Activated CD4-positive, CD25-positive, alpha-beta regulatory T cell treated with anti-CD3 and anti-CD28 coated beads, Interleukin-2, amount 50 U/mL, for 72 hours (primary cell): Measurements from ENCODE around the gene DNM2.
"Not testable (repeated sequence)": the region's sequence is repeated elsewhere in the genome, so short reads cannot be mapped to it uniquely, and the experiment has no call there.

Experiments
- DNase-seq: peaks from one replicate; pipeline ENCODE4 v3.0.0; 2021

The DNM2 gene

DNA sequence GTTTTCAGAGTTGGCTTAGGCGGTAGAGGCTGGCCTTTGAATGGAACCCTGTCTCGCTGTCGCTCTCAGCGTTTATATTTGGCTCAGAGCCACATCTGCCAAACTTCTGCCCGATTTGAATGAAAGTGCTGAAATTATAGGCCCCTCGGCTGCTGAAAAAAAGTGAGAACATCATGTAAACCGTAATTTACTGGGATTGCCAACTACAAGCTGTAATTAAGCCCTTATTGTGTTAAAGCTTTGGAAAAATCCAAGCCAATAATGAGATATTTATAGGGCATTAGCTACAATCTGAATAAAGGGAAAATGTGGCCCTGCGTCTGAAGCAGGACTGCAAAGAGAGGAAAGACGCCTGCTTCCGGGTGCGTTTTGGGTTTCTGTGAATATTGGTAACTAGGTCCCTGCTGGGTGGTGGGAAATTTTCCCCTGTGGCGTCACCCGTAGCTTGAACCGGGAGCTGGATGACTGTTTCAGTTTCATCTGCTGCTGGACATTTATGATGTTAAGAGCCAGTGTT is 9.9 kb downstream of the DNM2 start:
- no peak for DNase-seq

DNA sequence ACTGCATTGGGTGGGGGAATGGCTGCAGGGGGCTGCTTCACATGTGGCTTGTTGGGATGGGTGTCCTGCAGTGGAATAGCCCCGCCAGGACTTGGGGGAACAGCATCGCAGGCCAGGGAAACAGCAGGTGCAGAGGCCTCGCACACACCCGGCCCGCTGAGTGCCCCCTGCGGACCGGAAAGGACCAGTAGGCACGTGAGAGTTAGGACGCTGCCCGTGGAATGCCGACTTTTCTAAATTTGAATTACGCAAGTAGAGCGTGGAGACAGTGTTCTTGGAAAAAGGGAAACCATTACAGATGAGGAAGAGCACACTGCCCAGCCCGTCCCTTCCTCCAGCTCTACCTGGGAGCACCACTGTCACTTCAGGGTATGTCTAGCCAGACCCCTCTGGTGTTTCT is 11.5 kb downstream of the DNM2 start:
- DNase-seq = no peak

DNA sequence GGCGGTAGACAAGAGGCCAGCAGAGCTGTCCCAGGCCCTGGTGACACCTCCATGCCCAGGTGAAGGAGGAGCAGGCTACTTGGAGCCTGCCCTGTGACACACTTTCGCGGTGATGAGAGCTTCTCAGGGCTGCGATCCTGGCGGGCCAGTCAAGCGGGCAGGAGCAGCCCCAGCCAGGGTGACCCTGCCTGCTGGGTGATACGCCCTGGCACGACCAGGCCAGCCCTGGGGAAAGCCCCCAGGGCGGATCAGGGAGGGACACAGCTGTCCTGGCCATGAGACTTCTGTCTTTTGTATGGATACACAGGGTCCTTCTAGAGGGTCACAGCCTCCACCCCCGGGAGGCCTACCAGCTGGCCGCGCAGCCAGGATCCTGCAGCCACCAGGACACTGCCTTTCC is 13.1 kb downstream of the DNM2 start:
- no peak for DNase-seq

DNA sequence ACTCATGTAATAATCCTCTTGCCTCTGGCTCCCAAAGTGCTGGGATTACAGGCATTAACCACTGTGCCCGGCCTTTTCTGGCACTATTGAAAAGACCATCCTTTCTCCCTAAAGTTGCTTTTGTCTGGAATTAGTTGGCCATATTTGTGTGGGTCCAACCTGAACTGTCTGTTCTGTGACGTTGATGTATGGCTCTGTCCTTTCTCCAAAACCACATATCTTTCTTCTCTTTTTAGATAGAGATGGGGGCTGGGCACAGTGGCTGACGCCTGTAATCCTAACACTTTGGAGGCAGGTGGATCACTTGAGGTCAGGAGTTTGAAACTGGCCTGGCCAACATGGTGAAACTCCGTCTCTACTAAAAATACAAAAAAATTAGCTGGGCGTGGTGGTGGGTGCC is 17.9 kb downstream of the DNM2 start:
- DNase-seq = no peak

DNA sequence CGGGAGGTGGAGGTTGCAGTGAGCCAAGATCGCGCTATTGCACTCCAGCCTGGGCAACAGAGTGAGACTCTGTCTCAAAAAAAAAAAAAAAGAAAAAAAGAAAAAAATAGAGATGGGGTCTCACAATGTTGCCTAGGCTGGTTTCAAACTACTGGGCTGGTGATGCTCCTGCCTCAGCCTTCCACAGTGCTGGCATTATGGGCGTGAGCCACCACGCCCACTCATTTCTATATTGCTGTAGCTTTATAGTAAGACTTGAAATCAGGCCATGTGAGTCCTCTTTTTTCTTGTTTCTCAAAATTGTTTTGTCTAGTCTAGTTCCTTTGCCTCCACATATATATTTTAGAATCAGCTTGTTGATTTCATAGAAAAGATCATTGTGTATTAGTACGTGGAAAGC is 18.3 kb downstream of the DNM2 start:
- no peak for DNase-seq

DNA sequence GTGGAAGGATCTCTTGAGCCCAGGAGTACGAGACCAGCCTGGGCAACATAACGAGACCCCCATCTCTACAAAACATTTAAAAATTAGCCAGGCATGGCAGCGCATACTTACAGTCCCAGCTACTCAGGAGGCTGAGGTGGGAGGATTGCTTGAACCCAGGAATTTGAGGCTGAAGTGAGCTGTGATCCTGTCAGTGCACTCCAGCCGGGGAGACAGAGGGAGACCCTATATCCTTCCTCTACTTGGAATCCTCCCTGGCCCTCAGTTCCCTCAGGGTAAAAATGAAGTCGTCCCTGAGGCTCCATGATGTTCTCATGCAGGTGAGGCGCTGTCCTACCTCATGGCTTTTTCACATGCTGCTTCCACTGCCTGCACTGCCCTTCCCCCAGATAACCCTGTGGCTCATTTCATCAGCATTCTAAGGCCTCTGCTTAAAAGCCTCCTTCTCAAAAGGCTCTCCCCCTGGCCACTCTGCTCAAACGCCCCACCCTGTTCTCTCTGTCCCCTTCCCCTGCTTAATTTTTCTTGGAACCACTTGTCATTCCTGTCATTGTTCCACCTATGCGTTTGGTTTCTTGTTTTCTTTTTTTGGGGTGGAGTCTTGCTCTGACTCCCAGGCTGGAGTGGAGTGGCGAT is 19.2 kb downstream of the DNM2 start:
- DNase-seq = no peak

DNA sequence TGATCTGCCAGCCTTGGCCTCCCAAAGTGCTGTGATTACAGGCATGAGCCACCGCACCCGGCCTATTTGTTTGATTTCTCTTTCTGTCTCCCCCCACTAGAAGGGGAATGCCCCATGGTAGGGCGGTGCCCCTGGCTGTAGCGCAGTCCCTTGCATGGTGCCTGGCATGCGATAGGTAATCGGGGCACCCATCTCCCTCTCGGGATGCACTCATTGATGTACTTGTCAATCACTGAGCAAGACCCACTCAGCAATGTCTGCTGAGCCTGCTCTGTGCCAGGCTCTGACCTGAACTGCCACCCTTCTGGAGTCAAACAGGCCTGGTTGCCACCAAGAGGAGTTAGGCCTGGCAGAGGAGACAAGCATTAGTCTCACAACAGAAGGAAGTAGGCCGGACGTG is 19.8 kb downstream of the DNM2 start:
- DNase-seq = no peak

DNA sequence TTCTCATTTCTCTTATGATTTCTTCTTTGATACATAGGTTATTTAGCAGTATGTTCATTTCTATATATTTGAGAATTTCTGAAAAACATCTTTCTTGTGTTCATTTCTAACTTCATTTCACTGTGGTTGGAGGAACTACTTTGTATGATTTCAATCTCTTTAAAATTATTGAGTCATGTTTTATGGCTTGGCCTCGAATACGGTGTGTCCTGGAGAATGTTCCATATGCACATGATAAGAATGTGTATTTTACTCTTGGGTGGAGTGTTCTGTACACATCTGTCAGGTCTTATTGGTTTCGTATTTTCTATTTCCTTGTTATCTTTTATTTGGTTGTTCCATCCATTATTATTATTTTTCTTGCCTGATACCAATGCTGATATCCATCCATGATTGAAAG is 22.9 kb downstream of the DNM2 start:
- no peak for DNase-seq

DNA sequence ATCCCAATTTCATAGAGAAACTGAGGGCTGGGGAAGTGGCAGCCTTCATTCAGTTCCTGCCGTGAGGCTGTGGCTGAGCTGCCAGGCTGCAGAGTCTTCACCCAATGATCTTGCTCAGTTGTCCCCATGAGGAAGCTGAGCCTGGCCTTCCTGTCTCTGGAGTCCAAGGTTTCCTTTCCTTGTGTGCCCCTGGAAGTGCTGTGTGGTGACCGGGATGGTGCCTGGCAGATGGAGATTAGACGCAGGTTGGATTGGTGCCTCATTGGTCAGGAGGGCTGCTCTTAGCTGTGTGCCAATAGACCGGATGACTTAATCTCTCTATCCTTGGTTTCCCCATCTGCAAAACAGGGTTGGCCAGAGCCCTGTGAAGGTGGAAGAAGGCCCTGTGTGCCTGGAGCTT is 24.6 kb downstream of the DNM2 start:
- DNase-seq = no peak

DNA sequence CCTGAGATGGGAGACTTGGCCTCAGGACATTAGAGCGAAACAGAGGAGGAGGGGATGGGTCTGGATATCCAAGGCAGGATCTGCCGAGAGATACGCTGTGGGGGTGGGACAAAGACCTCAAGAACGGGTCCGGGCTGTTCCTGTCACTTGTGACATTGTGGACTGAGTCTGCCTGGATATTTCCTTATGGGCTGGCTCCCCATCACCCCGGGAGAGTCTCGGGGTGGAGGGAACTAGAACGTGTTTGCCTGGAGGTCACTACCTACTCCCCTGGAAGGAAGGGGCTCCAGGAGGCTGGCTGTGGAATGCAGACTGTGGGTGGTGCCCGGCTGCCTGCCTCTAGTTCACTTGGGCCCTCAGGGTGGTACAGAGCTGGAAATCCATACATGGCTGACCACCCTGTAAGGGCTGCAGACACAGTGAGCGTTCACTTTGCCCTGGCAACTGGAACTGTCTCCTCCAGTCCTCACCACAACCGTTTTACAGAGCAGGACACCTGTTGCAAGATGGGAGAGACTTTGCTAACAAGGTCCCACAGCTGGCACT is 26.4 kb downstream of the DNM2 start:
- no peak for DNase-seq

DNA sequence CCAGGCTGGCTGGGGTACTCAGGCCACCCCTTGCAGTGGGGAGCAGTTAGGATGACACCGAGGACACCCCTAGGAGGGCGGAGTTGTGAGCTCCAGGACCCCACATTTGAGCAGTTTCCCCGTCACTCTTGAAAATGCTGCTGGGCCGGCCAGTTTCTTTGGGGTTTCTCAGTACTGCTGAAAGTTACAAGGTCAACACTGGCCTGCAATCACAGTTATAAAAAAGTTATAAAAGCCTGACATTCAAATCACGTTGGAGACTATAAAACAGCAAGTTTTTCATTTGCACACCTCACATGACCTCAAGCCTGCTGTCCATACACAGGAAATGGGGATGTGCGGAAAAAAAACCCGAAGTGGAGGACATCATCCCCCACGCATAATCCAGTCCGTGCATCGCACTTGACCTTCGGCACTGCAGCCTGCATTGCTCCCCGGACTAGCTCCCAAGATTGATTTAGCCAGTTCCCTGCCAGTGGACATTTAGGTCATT is 27.0 kb downstream of the DNM2 start:
- DNase-seq = no peak

DNA sequence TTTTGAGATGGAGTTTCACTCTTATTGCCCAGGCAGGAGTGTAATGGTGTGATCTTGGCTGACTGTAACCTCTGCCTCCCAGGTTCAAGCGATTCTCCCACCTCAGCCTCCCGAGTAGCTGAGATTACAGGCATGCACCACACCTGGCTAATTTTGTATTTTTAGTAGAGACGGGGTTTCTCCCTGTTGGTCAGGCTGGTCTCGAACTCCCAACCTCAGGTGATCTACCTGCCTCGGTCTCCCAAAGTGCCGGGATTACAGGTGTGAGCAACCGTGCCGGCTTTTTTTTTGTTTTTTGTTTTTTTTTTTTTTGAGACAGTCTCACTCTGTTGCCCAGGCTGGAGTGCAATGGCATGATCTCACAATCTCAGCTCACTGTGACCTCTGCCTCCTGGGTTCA is 28.6 kb downstream of the DNM2 start:
- not testable (repeated sequence) for DNase-seq

DNA sequence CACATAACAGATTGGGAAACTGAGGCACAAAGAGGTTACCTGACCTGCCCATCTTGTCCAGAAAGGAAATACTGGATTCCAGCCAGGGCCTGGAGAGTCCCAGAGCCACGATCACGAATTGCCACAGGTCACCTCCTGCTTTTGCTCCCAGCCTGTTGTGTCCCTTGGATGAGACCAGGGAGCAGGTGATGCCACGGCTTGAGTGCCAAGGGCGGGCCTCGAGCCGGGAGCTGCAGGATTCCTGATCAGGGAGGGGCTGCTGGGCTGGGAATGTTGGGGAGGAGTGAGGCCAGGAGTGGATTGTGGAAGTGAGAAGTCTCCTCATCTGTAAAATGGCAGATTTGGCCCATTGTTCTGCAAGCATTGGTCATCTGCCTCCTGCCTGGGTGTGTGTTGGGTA is 29.4 kb downstream of the DNM2 start:
- DNase-seq = no peak

DNA sequence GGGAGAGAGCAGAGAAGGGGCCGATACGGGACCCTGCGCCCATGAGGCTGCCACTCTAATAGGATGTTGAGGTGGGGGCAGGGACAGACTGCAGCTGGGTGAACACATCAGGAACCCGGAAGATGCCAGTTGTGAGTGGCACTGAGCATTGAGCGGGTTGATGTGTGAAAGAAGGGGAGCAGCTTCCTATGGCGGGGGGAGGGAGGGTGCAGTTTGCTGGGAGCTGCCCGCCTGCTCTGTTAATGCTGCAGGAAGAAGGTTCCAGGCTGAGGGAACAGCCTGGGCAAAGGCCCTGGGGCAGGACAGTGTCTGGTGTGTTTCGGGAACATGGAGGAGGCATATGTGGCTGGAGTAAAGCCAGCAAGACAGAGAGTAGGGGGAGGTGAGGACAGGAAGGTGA is 29.8 kb downstream of the DNM2 start:
- no peak for DNase-seq

DNA sequence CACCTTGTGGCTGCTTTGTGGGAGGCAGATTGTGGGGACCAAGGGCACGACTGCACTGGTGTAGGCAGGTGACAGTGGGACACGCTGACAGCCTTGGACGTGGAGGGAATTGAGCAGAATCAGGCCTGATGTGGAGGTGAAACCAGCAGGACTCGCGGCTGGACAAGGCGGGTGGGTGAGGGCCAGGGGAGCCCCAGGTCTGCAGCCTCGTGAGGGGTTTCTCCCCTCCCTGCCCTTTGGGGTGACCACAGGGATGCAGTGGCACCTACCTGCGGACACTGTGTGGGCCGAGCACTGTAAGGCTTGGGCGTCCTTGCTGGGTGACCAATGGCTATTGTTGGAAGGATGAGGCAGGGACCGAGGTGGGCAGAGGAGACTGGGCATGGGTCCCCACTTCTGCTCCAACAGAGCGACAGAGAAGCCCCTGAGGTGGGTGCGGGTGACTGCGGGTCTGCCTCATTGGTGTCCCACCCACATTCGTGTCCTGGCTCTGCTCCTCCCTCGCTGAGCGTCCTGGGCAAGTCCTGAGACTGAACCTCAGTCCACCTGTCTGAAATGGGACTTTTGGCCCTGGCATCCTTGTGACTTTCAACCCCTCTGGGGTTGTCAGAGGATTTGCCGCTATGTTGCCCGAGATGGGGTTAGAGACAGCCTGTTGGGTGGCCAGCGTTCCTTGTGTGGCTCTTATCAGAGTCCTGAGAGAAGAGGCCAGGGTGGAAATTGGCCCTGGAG is 30.5 kb downstream of the DNM2 start:
- no peak for DNase-seq

DNA sequence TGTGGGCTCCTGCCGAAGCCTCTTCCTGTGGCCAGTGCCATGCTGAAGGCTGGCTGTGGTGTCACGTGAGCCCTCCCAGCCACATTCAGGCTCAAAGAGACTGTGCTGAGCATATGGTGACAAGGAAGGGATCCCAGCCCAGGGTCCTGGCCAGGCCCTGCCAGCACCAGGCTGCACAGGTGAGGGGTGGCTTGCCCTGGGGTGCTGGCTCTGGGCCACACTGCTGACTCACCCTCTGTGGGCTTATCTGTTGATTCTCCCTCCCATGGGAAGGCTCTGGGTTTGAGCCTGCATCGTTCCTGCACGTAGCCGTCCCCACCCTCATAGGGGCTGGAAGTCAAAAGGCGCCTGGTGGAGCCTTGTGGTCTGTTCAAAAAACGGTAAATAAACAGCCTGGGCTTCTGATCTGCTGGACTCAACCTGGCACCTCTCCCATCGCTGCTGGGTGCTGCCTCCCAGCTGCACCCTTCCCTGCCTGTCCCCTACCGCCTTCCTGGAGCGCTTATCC is 31.1 kb downstream of the DNM2 start:
- DNase-seq = no peak

DNA sequence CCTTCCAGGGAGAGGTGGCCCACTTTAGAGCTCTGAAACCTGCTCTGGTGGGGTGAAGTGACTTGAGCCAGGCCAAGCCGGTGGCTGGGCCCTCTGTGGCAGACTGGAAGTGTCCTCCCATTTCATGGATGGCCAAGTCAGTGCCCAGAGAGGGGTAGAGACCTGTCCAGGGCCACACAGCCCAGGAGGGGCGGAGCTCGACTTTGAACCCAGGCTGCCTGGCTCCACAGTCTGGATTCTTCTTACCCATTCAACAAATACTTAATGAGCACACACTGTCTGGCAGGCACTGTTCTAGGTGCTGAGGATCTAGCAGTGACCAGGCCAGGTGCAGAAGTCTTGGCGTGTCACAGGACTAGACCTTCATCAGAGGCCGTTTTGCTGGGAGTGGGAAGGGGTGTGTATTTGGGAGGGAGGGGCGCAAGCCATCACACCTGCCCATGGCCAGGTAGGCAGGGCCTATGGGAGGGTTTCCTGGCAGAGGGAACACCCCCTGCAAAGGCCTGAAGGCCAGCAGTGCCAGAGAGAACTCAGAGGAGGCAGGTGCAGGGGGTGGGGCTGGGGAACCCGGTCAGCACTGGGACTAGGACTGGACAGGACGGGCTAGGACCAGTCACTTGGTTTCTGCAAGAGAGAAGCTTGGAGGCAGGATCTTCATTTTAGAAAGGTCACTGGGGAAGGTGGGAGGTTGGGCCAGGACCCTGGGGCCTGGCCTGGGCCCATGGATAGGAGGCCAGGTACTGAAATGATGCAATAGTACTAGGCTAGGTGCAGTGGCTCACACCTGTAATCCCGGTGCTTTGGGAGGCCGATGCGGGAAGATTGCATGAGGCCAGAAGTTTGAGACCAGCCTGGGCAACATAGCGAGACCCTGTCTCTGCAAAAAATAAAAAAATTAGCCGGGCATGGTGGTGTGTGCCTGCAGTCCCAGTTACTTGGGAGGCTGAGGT is 31.8 kb downstream of the DNM2 start:
- no peak for DNase-seq

DNA sequence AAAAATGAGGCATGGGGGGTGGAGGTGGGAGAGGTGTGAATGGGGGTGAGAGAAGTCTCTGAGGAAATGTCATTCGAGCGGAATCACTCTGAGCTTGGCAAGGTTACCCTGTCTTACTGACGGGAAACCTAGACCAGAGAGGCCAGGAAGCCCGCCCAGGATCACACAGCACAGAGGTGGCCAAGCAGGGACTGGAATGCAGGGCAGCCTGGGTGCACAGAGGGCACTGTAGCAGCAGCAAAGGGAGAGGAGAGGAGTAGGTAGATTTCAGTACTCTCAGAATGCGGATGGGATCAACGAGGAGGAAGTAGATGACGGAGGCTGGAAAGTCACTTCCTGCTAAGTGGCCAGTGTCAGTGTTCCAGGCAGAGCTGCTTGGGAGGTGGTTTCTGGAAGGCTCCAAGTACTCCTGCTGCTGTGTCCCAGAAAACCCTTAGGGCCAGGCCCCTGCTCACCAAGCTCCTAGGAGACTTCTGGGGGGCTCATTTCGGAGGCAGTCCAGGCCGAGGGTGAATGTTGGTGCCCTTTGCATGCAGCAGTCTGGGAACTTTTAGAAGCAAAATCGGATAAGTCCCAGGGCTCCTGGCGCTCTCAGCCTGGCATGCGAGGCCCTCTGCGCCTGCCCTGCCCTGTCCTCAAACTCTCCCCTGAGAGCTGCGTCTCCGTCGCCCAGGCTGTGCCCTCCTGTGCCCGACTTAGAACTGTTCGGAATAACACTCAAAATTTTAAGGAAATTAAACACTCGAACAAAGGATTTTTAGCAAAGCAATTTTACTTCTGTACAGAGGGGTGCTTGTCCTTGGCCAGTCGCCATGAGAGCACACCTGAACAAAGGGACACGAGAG is 33.5 kb downstream of the DNM2 start:
- no peak for DNase-seq

DNA sequence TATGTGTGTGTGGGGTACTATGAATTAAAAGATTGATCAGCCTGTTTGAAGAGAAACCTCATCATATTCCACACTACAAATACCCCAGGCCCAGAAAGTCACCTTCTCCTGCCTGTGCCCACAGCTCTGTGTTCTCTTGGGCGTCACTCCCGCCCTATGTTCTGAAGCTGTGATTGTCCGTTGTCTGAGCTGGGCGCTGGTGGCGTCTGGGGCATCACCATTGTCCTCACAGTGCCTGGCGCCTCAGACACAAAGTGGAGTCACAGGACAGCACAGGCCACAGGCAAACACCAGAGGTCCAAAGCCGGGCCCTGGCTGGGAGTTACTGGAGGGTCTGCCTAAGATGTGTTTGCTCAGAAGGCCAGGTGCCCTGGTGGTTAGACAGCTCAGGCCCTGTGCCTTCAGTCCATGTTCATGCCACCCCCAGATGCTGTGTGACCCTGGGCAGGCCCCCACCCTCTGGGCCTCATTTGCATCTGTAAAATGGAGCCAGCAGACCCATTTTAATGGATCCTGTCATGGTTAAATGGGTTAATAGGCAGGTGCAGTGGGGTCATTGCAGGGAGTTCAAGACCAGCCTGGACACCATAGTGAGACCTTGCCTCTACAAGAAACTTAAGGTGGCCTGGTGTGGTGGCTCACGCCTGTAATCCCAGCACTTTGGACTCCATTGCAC is 34.5 kb downstream of the DNM2 start:
- no peak for DNase-seq

DNA sequence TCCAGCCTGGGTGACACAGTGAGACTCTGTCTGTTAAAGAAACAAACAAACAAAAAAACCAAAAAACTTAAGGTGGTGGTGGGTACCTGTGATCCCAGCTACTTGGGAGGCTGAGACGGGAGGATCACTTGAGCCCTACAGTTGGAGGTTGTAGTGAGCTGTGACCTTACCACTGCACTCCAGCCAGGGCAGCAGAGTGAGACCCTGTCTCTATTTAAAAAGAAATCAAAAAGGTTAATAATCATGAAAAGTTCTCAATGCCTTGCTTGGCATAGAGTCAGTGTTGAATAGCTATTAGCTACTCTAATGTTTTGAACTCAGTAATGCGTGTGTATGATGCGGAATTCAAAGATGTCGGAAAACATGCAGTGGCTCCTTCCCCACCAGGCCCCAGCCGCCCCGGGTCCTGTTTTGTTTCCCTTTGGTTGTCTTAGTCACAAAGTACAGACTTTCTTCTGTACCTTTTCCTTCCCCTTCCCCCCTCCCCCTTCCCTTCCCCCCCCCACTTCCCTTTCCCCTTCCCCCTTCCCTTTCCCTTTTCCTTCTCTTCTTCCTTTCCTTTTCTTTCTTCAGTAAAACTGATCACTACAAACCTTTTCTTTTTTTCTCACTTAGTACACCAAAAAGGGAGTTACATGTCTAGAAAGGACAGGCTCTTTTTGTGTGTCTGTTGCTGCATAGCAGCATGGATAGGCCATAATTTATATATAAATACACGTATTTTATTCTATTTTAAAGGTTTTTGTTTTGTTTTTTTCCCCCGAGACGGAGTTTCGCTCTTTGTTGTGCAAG is 35.2 kb downstream of the DNM2 start:
- DNase-seq = no peak

DNA sequence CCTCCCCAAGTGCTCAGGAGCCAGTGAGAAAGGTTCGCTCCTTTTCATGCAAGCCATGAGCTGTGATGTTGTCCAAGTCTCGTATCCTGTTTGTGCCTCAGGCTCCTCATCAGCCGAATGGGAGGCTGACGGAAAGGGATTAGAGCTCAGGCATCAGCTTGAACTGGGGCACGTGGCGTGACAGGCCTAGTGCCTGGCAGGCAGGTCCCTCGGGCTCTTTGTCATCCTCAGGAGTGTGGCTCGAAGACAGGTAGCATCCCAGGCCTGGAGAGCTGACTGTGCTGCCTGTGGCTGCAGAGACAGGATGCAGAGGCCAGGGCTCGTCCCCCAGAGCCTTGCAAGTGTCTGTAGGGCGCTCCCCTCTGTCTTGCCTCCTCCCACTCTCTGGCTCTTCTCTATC is 38.5 kb downstream of the DNM2 start:
- DNase-seq = no peak
